DLD1 (cell line): Measurements from ENCODE around the gene TMBIM1.

Experiments
- in situ Hi-C: cut with HindIII; loops from 2 replicates; pipeline ENCODE4 v1.10.0; 2017; ENCODE audit warnings: low sequenced_read_pairs

The TMBIM1 gene

DNA sequence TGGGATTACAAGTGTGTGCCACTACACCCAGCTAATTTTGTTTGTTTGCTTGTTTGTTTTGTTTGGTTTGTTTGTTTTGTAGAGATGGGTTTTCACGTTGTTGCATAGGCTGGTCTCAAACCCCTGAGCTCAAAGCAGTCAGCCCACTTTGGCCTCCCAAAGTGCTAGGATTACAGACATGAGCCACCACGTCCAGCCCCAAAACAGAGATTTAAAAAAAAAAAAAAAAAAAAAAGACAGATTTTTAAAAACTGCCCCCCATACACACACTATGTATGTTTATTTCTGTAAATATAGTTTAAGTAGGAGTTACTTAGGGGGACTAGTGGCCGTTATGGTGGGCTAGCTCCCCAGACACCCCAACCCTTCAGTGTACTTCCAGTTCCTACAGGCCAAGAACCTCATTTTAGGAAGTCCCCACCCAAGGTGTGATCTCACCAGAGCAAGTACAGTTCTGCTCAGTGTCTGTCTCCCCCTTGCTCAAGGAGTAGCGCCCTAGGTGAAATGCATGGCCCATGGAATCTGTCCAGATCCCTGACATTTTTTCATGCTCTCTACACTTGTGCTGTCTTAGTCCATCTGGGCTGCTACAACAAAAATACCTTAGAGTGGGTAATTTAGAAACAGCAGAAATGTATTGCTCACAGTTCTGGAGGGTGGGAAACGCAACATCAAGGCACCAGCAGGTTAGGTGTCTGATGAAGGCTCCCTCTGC is 1.6 kb upstream of the TMBIM1 start:
- in situ Hi-C loops, result no loop called here

DNA sequence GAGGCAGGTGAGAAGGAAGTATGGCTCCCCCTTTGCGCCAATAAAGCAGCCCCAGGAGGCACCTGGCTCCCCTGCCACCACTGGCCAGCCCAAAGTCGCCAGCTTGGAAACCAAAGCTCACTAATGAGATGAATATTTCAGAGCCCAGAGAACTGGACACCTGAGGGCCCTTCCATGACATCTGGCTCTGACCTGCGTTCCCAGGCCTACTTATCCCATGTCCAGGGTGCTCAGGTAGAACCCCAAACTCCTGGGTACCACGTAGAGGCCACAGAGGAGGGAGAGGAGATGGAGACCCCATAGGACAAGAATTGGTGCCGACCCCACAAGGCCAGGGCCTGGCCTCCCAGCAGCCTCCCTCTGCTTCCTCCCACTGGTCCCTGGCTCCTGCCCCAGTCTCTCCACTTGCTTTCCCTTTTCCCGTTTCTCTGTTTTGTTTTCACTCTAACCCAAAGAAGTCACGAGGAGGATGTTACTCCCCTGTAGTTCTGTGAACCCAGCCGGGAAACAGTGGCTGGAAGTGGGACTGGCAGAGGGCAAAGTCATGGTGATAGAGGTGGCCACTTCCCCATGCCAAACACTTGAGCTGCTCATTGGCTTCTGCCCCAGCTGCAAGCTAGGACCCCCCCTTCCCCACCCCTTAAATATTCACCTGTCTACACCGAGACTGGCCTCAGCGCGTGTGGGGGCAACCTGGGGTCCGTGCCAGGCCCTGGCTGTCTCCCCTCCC is 820 bp downstream of the TMBIM1 start:
- in situ Hi-C loops, result no loop called here

DNA sequence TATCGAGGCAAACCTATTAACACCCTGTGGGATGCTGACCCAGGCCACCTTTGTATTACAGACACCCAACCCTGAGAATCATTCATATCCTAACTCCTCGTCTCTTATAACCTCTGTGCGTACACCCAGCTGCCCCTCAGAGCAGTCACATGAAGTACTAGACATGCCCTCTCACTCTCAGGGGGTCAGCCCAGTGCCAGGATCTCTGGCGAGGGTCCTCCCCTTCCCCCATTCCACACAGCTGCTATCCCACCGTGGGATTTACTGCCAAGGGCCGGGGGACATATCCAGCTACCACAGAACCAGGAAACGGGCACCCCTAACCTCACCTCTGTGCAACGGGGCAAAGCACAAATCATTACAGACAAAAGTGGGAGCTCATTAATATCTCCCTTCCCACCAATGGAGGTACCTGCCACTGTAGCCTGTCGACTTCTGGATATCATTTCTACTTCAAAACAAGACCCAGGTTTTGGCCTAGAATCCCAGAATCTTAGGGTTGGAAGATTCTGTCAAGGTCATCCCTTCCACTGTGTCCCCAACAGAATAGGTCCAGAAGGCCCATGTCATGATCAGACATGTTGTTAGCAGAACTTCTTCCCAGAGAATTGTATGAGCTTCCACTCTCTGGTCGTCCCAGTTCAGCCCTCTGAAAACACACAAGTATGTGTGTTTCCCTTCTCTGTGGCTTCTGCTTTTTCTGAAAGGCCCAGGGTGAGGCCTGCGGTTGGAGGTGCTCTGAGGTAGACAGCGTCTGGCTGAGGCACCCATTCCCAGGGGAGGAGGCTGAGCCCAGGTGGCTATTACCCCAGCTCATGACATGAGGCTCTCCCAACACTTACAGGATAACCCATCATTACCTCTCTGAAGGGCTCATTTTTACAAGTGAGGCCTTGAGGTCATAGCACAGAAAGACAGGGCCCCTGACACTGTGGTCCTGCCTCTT is 1.7 kb downstream of the TMBIM1 start:
- in situ Hi-C loops, result no loop called here

DNA sequence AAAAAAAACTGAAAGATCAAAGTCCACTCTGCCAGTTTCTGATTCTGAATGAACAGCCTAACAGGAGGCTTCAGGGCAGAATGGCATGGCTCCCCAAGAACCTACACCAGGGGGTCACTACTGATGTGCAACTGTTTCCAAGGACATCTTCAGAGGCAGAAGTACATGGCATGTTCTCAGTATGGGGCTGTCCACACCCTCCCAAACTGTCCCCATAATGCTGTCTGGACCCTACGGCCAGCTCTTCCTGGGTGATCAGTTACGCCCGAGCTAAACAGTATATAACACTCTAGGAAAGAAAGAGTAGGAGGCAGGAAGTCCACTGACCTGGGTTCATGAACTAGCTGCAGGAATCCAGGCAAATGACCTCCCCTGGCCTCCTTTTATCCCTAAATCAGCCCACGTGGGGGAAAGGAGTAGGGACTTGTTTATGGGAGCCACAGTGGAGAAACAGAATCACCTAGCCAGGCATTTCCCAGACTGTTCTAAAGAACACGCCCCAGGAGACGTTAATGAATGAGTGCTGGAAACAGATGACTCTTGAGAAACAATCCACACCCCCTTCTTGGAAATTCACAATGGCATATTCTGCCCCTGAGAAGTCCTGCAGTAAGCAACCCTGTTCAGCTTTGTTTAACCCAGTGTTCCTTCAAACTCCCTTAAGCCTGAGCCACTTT is 2.5 kb downstream of the TMBIM1 start:
- in situ Hi-C loops, result no loop called here

DNA sequence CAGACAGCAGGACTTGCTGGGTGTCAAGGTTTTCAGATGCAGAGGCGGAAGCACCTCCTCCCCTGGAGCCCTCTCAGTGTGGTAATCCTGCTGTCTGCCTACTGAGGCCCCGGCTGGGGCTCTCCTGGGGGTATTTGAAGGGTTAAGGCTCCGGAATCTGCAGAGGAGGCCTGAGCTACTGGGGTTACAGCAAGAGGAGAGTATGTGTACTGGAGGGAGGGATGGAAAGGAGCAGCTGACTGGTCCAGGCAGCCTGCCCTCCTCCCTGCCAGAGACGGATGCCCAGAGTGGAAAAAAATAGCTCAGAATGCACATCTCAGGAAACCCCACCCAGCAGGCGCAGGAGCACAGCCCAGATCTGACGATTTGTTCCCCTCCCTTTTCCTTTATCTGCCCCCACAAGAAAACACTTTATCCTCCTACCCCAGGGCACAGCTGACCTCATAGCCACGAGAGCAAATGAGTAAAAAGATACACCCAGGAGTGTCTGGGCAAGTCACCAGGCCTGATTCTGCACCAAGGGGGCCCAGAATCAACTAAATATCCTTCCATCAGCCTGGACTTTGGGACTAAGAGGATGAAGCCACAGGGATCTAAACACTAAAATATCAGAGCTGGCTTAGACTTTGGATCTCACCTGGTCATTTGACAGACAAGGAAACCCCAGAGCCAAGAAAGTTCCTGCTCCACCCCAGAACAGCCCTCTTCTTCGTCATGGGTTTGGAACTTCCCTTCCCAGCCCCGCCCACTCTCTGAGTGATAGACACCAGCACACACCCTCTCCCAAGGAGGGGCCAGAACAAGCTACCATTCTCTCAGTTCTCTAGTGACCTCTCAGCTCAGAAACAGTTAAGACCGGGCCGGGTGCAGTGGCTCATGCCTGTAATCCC is 5.5 kb downstream of the TMBIM1 start:
- in situ Hi-C loops, result no loop called here

DNA sequence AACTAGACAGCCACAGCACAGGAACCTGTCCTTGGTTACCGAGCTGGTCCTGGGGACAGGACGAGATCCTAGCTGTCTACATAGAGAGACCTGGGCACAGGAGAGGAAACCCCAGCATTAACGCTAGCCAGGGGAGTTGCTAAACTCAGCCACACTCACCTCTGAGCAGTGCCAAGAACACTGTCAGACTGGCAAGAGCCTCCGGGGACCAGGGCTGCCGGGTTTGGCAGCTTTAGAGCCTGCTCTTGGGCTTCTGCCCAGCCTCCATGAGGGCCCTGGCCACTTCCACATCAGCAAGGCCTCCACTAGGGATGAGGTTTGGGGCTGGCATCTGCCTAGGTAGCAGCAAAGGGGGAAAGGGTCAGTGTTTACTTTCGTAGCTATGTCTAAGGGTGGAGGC is 6.7 kb downstream of the TMBIM1 start:
- in situ Hi-C loops, result no loop called here

DNA sequence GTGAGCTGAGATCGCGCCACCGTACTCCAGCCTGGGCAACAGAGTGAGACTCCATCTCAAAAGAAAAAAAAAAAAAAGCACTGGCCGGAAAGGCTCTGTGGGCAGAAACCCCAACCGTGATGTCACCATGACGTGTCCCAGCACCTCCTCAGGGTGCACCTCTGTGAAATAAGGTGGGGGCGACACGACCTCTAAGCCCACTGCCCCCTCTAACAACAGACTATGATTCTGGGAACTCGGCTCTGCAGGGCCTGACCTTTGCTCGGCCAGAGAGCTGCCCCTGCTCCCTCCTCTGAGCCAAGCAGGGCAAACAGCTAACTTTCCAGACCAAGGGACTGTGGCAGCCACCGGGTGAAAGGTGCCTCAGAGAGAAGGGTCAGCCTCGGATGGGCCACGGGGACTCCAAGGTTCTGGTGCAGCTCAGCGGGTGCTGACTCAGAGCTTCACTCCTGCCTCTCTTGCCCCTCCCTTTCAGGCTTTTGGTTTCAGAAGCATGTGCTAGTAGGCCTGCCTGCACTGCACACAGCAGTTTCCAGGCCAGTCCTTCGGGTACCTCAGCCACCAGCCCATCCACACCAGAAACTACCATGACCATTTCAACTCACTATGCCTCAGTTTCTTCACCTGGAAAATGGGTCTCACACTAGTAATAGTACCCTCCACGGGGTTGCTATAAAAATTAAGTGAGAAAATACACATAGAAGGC is 8.0 kb downstream of the TMBIM1 start:
- in situ Hi-C loops, result no loop called here

DNA sequence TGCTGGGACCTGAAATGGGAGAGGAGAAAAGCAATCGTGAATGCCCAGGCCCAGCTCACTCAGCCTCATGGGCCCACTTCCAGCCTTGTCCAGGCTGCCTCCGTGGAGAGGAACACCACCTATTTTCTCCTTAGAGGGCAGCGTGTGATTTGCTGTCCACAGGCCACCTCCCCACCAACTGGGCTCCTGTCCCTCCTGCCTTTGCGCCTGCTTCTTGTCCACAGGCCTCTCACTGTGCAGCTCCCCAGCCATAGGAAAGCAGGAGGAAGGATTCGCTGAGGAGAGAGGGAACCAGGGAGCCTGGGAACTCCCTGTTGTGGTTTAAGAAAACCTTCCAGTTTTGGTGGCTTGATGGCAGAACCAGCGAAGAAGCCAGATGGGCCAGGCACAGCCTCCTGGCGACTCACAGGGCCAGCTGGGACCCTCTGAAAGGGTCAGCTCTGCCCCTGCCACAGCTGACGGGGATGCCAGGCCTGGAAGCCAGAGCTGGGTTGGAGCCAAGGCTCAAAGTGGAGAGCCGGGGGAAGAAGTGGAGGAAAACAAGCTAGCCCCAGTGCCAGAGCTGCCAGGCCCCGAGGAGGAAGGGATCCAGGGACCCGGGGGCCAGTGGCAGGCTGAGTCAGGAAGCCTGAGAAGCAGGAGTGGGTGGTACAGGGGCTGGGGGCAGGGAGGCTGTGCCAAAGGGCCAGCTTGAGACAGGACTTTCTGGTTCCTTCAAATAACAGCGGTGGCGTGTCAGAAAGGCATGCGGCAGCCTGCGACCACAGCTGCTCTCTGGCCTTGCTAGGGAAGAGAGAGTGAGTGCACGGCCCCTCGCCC is 9.9 kb downstream of the TMBIM1 start:
- in situ Hi-C loops, result no loop called here

DNA sequence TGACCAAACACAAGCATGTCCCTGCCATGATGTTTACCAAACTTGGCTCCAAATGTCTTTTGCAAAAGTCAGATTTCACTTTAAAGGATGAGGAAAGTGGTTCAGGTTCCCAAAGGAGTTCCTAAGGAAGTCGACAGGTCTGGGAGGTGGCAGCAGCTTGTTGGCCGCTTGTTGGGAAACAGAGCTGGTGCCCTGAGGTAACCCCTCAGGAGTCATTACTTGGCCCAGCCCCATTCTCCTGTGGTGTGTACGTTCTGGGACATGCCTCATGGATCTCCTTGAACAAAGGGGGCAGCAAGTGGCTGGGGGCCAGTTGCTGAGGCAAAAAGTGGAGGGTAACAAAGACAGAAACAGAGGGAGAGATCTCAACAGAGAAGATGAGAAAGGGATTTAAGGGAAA is 10.9 kb downstream of the TMBIM1 start:
- in situ Hi-C loops, result no loop called here

DNA sequence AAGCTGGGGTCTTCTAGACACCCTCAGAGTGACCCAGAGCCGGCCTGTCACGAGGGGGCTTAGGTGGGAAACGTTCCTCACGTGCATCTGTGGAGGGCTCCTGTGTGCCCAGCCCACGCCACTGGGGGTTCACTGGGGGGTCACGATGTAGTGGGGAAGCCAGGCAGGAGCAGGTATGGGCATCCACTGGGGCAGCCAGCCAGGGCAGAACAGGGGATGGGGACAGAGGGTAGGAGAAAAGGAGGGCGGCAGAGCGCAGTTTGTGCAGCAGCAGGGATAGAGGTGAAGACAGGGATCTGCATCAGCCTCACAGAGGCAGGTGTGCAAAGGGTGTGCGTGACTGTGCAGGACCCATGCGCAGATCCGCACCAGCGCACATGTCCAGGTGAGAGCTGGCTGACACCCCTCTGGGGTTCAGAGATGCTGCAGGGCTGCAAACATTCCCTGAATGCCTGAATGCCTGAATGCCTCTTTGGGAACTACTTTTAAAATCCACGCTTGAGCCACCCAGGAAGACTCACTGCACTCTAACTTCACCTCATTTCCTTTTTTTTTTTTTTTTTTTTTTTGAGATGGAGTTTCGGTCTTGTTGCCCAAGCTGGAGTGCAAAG is 11.9 kb downstream of the TMBIM1 start:
- in situ Hi-C loops, result no loop called here

DNA sequence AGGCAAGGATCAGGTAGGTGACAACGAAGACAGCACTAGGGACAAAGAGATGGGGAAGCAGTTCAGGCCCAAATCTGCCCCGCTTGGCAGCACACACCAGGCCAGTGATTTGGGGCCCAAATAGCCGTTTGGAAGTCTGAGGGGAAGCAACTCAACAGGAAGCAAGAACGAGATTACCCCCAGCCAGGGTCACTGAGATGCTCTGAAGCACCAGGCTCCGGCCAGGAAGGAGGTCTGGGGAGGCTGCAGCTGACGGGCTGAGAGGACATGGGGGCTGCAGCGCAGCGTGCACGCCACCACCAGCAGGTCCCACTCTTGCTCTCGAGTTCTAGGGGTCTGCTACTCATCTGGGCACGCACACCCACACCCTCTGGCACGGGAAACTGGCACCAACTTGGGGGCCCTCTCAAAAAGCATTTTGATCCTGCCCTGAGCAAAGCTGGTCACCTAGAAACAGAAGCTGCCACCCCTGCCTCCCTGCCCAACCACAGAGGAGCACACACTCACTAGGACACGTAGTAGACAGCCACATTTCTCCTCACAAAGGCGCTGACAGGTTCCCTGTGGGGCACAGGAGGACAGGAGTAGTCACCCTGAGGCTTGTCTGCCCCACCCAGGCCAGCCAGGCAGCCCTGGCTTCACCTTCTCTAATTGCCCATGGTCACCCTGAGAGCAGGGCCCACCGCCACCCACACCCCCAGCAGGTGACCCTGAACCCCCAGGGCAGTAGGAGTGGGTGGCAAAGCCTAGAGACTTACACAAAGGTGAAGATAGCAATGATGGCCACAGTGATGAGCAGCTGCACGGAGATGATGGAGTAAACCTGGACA is 13.6 kb downstream of the TMBIM1 start:
- in situ Hi-C loops, result no loop called here

DNA sequence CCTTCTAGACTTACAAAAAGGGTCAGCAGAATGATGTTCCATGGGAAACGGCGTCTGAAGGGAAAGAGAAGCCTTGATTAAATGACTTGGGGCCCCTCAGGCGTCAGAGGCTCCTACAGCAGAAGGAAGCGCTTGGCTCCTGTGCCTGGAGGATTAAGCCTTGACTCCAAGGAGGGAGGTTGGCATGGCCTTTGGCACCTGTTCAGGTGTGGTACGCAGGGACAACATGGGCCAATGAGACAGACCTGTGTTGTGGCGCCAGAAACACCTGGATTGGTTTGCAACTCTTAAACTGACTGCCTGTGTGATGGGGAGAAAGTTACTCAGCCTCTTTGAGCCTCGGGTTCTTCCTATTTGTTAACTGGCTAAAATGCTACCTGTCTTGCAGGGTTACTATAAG is 14.4 kb downstream of the TMBIM1 start:
- in situ Hi-C loops, result no loop called here

DNA sequence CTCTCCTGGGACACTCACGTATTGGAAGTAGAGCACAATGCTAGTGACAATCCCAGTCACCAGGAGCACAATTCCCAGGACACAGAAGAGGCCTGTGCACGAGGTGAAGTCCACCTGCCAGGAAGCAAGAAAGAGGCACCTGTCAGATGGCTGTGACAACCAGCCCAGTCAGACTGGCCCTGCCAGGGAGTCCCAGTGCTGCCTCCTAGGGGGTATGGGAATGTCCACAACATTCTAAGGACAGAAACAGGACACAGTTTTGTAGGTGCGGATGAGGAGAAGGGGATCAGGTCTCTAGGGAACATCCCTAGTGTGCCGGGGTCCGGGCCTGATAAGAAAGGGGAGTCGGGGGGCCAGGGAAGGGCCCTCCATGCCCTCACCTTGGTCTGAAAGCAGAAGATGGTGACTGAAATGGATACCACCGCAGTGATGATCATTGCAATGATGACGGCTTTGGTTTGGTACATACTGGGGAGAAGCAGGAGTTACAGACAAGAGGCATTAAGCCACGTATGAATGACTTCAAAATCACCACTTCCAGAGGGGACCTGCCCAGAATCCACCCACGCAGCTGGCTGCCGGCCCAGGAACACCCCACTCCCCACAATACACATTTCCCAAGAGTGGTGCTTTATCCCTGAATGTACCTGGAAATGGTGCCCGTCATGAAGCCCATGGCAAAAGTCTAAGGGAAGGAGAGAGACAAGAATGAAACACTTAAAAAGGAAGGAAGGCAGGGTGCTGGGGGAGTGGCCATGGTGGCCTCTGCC is 15.1 kb downstream of the TMBIM1 start:
- in situ Hi-C loops, result no loop called here

DNA sequence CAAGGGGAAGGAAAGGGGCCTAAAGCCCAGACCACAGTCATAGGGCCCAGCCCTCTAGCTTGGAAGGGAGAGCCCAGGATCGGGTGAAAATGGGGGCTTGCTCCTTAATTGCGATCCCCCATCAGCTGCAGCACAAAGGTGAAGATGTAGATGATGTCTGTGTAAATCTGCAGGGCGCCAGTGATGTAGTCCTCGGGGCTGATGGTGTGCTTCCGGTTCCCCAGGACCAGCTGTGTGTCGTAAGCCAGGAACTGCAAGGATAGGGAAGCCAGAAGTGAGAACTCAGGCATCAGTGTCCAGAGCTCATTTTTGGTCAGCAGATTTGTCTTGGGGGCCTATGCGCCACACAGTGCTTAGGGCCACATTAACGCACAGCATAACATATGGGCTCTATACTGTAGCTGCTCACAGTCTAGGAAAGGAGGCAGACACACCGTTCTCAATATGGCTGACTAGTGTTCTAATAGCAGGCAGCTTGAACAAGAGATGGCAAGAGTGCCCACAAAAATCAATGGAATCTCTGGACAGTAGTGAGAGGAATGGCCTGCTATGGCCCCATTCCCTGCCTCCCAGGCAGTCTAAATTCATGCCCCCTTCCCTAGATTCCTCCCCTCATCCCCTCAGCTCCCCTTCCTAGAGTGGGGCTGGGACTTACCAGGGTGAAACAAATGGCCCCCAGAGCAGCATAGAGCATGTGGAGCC is 16.8 kb downstream of the TMBIM1 start:
- in situ Hi-C loops, result no loop called here

DNA sequence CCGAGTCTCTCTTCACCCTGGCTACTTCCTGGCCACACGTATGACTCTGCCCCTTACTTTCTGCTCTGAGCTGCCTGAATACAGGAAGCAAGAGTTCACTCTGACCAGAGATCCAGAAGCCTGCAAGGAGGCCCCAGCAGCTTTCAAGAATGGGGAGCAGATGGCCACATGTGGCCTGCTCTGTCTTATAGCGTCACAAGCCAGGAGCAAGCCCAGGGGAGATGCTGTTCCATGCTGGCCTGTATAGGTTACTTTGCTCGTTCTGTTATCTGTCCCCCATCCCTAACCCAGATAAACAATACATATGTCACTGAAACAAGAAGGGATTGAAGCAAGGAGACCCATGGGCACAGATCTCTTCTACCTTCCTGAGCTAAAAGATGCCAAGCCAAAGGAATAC is 17.7 kb downstream of the TMBIM1 start:
- in situ Hi-C loops, result no loop called here

DNA sequence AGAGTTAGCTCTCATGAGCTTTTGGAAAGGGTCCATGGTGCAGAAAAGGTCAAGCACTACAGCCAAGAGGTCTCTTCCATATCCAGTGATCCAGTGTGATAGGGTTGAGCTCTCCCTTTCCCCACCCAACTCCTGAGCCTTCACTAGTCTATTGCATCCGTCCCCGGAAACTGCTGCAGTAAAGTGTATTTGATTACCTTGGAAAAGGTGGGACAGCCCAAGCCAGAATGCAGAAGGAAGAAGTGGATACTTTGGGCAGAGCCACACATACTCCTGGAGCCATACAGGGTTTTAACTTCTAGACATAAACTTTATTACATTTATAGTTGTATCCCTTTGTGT is 18.4 kb downstream of the TMBIM1 start:
- in situ Hi-C loops, result no loop called here
